ENCODE measurements around the gene FAM184B.

FAM184B gene

GRCh38 chr4:17773135-17773698, 8.2 kb downstream of the FAM184B start:
- no peak for DNase-seq

DNA sequence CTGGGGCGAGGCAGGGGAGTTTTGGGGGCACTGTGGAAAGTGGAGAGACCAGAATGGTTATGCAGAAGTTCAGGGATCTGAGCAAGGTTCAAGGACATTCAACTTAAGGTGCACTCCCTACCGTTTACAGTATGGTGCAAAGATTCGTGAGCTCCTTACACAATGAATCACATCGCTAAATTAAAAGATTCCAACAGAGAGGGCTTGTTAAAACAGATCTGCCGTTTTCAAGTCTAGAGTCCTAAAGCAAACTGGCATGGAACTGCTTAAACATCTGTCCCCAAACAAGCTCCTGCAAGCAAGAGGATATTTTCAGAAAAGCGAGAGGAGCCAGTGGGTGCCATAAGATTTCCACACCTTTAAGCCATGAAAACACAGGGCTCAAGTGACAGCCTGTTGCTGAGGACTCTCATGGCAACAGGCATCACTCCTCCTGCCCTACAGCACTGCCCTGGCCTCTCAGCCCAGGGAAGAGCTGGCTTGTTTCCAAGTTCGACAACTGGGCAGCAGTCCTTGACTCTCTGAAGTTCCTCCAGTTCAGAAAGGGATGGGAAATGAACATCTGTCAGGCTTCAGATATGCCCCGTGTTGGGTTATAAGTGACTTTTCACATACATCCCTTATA, 10.0 kb downstream of the FAM184B start:
- DNase-seq, result no peak

DNA sequence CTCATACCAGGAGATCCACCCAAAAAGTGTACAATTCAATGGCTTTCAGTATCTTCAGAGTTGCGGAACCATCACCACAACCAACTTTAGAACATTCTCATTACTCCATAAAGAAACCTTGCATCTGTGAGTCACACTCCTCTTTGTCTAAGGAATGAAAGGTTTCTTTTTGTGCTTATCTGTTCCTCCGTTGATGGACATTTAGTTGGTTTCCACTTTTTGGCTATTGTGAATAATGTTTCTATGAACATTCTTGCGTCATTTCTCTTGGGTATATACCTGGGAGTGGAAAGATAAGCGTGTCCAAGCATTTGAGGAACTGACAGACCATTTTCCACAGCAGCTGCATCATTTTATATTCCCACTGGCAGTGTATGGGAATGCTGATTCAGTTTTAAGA, 10.6 kb downstream of the FAM184B start:
- no peak for DNase-seq

DNA sequence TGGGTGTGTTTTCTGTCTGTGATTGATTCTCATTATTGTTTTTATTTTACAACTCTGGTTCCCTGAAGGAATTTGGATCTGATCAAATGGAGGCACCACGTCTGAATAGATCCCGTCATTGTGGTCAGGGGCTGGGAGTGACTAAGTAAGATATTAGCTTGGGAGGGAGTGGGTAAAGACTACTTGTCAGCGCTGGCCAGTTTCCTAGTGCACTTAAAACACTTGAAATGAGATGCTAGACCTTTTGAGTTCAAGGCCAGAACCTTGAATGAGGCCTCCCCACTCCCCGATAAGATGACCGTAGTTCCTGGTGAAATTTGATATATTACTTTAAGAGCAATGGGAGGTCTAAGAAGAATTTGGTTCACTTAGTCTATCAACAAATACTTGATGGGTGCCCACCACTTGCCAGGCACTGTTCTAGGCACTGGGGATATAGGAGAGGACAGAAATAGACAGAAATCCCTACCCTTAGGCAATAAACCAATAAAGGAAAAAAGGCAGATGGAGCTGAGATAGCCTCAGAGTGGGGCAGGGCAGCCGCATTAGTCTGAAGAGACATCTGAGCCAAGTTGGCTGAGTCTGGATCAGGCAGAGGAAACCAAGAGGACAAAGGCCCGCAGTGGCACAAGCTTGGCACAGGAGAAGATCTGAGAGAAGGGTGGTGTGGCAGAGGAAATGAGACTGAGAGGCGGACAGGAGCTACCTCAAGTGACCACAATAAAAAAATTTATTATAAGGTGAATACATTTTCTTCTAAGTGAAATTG, 11.8 kb downstream of the FAM184B start:
- no peak for DNase-seq

- DNase-seq, result no peak
Measured at GRCh38 chr4:17766826-17767458, 14.5 kb downstream of the FAM184B start.

- no peak for DNase-seq
Measured at GRCh38 chr4:17765514-17766286, 15.7 kb downstream of the FAM184B start.

DNA sequence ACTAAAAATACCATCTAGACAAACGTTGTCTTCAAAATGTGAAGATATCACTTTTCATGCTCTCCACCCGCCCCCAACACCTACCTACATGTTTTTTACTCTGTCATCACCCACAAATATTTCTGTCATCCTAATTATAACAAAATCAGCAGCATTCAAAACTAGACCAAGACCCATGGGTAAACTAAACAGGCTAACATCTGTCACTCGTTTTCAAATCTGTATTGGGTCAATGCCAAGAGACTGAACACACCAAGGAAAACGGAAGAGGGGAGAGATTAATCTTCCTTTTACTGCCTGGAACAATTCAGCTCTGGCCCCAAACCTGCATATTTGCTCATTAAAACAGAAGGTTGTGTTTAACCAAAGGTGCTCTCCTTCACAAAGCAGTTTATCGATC, 17.5 kb downstream of the FAM184B start:
- no peak for DNase-seq

- DNase-seq, result no peak
Measured at GRCh38 chr4:17763416-17763815, 18.0 kb downstream of the FAM184B start.

DNA sequence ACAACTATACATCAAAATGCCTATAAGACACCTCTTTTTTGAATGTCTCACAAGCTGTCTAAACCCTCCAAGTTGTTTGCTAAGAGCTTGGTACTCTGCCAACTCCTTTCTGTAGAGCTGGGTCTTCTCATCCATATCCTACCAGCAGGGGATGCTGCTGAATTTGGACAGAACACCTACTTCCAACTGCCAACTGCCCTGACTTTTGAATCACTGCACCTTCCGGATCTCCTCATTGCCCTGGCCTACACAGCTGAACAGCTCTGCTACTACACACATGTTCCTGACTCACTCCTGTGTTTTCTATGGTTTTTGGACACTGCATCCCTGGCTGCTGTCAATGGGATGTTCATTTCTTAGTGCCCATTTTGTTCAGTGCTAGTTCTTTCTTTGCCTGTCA, 18.7 kb downstream of the FAM184B start:
- no peak for DNase-seq

GRCh38 chr4:17761062-17761461, 20.4 kb downstream of the FAM184B start:
- no peak for DNase-seq

GRCh38 chr4:17760626-17761025, 20.8 kb downstream of the FAM184B start:
- DNase-seq, result no peak

GRCh38 chr4:17758485-17758884, 22.9 kb downstream of the FAM184B start:
- no peak for DNase-seq

DNA sequence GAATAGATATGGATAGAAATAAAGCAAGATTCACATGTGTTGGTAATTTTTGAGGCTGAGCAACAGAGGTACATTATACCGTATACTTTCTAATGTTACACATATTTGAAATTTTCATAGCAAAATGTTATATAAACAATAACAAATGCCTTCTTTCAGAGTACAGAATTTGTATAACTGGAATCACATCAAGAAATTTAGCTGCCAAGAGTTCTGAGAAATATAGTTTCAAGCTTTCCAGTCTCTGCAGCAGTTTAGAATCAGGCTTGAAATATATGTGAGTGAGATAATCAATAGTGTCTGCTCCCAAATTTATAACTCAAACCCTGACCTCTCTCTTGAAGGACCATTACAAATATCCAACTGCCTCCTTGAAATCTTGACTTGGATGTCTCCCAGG, 23.8 kb downstream of the FAM184B start:
- no peak for DNase-seq

- no peak for DNase-seq
Measured at GRCh38 chr4:17753646-17754045, 27.8 kb downstream of the FAM184B start.

- DNase-seq, result no peak
Measured at GRCh38 chr4:17740702-17741101, 40.7 kb downstream of the FAM184B start.

- no peak for DNase-seq
Measured at GRCh38 chr4:17736484-17736883, 44.9 kb downstream of the FAM184B start.

GRCh38 chr4:17726911-17727310, 54.5 kb downstream of the FAM184B start:
- no peak for DNase-seq

DNA sequence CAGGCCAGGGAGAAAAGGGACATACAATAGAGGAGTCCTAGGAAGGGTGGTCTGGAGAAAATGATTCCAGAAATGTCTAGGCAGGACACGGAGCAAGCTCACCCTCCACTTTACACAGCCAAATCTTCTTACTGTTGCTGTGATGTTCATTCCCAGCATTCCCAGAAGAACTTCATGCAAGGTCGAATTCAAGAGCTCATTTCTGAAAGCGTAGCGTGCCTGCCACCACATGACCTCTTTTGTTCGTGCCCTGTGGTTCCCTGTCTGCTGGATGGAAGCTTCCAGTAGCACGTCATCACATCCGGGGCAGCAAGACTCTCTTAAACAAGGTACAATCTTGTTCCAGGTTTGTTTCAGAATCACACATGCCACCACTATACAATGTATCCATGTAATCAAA, 57.8 kb downstream of the FAM184B start:
- no peak for DNase-seq

- DNase-seq, result no peak
Measured at GRCh38 chr4:17722356-17722700, 59.1 kb downstream of the FAM184B start.

DNA sequence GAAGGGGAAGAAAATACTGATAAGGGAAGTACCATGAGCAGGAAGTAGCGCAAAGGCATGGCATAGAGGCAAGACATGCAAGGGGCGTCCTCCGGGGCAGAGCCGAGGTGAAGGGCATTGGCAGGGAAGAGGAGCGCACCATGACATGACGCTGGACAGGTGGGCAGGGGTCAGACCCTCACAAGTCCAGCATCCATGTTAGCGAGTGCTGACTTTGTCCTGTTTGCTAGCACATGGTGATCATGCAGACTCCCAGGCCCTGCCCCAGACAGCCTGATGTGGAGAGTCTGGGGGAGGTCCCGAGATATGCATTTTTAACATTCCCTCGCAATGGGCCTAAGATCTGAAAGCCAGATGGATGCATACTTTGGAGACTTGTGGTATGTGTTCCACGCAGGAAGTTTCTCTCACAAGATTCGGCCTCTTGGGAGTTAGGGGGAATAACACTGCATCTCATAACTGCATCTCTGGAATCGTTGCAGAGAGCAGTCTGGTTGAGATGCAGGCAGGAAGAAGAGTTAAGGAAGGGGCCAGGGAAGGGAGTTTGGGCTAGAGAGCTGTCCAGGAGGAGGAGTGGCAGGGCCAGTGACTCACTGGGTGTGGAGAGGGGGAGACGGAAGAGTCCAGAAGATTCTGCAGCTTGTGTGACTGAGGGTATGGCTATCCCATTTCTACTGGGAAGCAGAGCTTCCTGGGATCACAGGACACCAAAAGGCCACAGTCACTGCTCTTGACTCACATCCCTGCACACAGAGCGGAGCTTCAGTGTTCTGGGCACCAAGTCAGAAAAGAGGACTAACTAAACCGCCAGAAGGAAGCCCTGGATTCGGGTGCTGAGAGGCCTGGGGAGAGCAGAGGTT, 59.7 kb downstream of the FAM184B start:
- no peak for DNase-seq

- no peak for DNase-seq
Measured at GRCh38 chr4:17719106-17719505, 62.3 kb downstream of the FAM184B start.

DNA sequence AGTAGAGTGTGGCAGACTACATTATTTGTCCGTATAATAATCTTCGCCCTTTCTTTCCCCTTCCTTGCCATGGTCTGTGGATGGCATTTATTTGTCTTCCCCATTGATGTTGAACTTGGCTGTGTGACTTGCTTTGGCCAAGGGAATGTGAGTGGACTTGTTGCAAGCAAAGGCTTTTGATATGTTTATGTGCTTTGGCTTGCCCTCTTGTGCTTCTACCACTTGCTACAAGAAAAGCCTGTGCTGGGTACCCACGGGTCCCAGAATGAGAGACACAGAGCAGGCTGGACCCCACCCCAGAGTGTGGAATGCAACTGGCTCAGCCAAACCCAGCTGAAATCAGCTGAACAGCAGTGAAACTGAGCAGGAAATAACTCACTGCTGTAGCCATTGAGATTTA, 63.0 kb downstream of the FAM184B start:
- no peak for DNase-seq
